Natural killer cell (primary cell): Measurements from ENCODE around the gene PLSCR4. TPM values are rescaled to one million over a fixed set of nuclear protein-coding genes. Genes with fewer than 3 reads are reported as not detected.

Experiments
- ATAC-seq, 3 donors: fragments of 150-1000 bp in 2 of 3; fragments of 200-7000 bp in 1 of 3; cut with Tn5 transposase; 1 replicate in 1 of 3; 2 replicates in 2 of 3; pipeline ENCODE4 v1.10.0; 2021; ENCODE audit warnings: mild to moderate bottlenecking in 2 of 3, moderate library complexity in 2 of 3
- DNase-seq, 2 donors: peaks; one replicate each; pipeline versions ENCODE4 v3.0.0 to v3.0.0-alpha.2; 2013 to 2021; ENCODE audit warnings: mixed read lengths in 1 of 2
- H3K27ac ChIP-seq: one replicate; pipeline ENCODE4 v1.5.1; 2013; ENCODE audit warnings: mild to moderate bottlenecking, low read length
- H3K27me3 ChIP-seq: one replicate; pipeline ENCODE4 v1.6.1; 2013; ENCODE audit warnings: low read length; ENCODE audit not compliant: control insufficient read depth, insufficient read depth
- H3K36me3 ChIP-seq: one replicate; pipeline ENCODE4 v1.6.1; 2013; ENCODE audit warnings: low read length; ENCODE audit not compliant: control insufficient read depth, insufficient read depth
- H3K4me1 ChIP-seq: one replicate; pipeline ENCODE4 v1.6.1; 2013; ENCODE audit warnings: low read length; ENCODE audit not compliant: control insufficient read depth, insufficient read depth
- H3K4me3 ChIP-seq: one replicate; pipeline ENCODE4 v1.5.1; 2013; ENCODE audit warnings: low read length
- H3K9me3 ChIP-seq: one replicate; pipeline ENCODE4 v1.6.1; 2013; ENCODE audit warnings: low read length; ENCODE audit not compliant: control insufficient read depth, insufficient read depth
- H3K27ac Mint-ChIP-seq, 2 donors: one replicate each; pipeline ENCODE4 v1.8.0; 2022; ENCODE audit warnings: mild to moderate bottlenecking in 2 of 2, mixed read lengths in 2 of 2, moderate library complexity in 1 of 2
- H3K27me3 Mint-ChIP-seq, 2 donors: one replicate each; pipeline ENCODE4 v1.8.0; 2022; ENCODE audit warnings: low read depth in 2 of 2, mixed read lengths in 2 of 2
- H3K36me3 Mint-ChIP-seq: one replicate; pipeline ENCODE4 v1.8.0; 2022; ENCODE audit warnings: mixed read lengths
- H3K4me1 Mint-ChIP-seq, 2 donors: one replicate each; pipeline ENCODE4 v1.8.0; 2022; ENCODE audit warnings: mixed read lengths in 2 of 2
- H3K4me3 Mint-ChIP-seq: one replicate; pipeline ENCODE4 v1.8.0; 2022; ENCODE audit warnings: mild to moderate bottlenecking, moderate library complexity, mixed read lengths
- H3K9me3 Mint-ChIP-seq, 2 donors: one replicate each; pipeline ENCODE4 v1.8.0; 2022; ENCODE audit warnings: mixed read lengths in 2 of 2
- WGBS: methylation state at CpG from one replicate; pipeline ENCODE4 v1.1.7; 2013; ENCODE audit warnings: missing lambda C conversion rate; ENCODE audit not compliant: insufficient coverage; 5-methylcytosine and 5-hydroxymethylcytosine counted together
- intact Hi-C: fragments of 100-400 bp; cut with micrococcal nuclease; formaldehyde crosslinking; loops from one replicate; pipeline ENCODE4 v1.14.2; 2022
- total RNA-seq, 4 donors: library from RNA; stranded (reverse); fragments of 120-200 nt in 1 of 4; gene quantifications; one replicate each; pipeline versions ENCODE4 v1.2.3 to v1.2.4, GENCODE V29; 2013 to 2022
- TF ChIP-seq, protein P1 (sequence below): fragments of 200-600 bp; IDR thresholded peaks from one replicate; pipeline ENCODE4 v1.8.0; 2022; ENCODE audit warnings: antibody characterized with exemption

The PLSCR4 gene
- total RNA-seq, 3 donors from 2014 or later (not counting 1 experiment from before 2014, with no cell fraction given), result 0.11 to 0.21 TPM; not detected in 1

DNA sequence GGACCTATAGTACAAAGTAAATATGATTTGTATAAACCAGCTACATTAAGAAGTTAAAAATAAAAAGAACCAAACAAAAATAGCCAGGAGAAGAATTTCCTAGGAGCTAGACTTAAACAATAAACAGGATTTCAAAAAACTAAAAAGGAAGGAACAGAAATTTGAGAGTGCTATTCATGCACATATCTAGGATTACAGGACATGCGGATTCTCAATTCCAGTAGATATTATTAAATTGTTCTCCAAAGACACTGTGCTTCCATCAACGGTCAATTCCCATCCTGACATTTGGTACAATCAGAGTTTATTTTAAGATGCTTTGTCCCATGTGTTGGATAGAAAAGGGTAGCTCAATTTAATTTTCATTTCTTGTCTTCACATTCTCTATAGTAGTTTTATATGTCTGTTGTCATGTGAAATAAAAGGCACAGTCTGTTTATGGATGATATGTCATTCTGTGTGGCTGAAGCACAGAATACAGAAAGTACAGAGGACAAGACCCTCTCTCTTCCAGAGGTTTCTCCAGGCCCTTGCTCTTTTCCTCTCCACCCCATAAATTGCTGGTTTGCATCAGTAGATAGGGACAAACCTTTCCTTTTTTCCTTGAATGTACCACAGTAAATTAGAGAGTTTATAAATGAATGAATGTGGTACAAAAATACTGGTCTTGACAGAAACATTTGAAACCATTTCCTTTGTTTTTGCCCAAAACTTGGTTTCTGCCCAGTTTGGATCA is 93.4 kb downstream of the PLSCR4 start:
- intact Hi-C loops, result no loop called here
- peaks cover 0 to 2% of the 10 kb centered on the region in 2 donors for H3K9me3 Mint-ChIP-seq
- peaks cover 15 to 35% of the 10 kb centered on the region in 2 donors for H3K27me3 Mint-ChIP-seq
- Histone ChIP-seq H3K4me1 (peaks cover 10% of the 10 kb centered on the region), H3K9me3 (no peaks in the 10 kb centered on the region), H3K27me3 (peaks cover 11% of the 10 kb centered on the region), H3K36me3 (no peaks in the 10 kb centered on the region), H3K27ac (no peak overlapping the region), H3K4me3 (no peak overlapping the region)
- WGBS, result 100% methylated on average over 1 of the region's 2 CpGs
- H3K4me3 Mint-ChIP-seq, result no peak overlapping the region
- DNase-seq (no peak), ATAC-seq (no peak)
- H3K4me1 Mint-ChIP-seq, result peaks cover 5 to 8% of the 10 kb centered on the region in 2 donors
- TF ChIP-seq, protein P1, sequence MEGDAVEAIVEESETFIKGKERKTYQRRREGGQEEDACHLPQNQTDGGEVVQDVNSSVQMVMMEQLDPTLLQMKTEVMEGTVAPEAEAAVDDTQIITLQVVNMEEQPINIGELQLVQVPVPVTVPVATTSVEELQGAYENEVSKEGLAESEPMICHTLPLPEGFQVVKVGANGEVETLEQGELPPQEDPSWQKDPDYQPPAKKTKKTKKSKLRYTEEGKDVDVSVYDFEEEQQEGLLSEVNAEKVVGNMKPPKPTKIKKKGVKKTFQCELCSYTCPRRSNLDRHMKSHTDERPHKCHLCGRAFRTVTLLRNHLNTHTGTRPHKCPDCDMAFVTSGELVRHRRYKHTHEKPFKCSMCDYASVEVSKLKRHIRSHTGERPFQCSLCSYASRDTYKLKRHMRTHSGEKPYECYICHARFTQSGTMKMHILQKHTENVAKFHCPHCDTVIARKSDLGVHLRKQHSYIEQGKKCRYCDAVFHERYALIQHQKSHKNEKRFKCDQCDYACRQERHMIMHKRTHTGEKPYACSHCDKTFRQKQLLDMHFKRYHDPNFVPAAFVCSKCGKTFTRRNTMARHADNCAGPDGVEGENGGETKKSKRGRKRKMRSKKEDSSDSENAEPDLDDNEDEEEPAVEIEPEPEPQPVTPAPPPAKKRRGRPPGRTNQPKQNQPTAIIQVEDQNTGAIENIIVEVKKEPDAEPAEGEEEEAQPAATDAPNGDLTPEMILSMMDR, result no peak
- H3K27ac Mint-ChIP-seq, result no peak overlapping the region
- no peaks in the 10 kb centered on the region for H3K36me3 Mint-ChIP-seq

DNA sequence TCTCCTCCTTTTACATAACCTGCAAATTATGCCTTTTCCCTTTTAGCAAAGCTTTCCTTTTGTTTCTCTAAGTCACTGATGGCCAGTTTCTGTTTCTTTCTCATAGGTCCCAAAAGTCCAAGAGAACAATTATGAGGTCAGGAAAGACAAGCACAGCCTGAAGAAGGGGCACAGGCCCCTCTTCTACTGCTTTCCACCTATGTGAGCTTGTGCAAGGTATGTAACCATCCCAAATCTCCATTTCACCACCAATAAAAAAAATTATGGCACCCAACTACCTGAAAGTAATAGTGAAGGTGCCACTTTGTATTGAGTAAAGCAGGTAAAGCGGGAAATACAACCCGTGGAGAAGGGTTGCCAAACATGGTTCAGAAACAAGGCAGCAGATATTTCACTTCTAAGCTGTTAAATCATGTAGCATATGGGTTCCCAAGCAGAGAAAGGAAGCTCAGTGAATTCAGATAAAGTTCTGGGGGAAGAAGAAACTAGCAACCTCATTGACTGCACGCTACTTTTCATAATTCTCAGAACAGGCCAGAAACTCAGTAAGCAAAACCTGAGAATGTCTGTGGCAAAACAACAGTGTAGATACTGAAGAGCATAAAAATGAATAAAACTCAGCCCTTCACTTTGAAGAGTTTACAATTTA is 94.1 kb downstream of the PLSCR4 start:
- TF ChIP-seq, protein P1, result no peak
- H3K27me3 Mint-ChIP-seq, result peaks cover 15 to 28% of the 10 kb centered on the region in 2 donors
- peaks cover 0 to 2% of the 10 kb centered on the region in 2 donors for H3K9me3 Mint-ChIP-seq
- no peak overlapping the region for H3K4me3 Mint-ChIP-seq
- no peaks in the 10 kb centered on the region for H3K36me3 Mint-ChIP-seq
- no peak overlapping the region for H3K4me3 ChIP-seq
- WGBS, result 71% methylated on average over 3 of the region's 3 CpGs
- H3K36me3 ChIP-seq, result no peaks in the 10 kb centered on the region
- no peak overlapping the region for H3K27ac ChIP-seq
- intact Hi-C loops, result no loop called here
- peaks cover 9% of the 10 kb centered on the region for H3K27me3 ChIP-seq
- ATAC-seq (no peak), DNase-seq (no peak)
- peaks cover 10% of the 10 kb centered on the region for H3K4me1 ChIP-seq
- H3K4me1 Mint-ChIP-seq, result peaks cover 5 to 8% of the 10 kb centered on the region in 2 donors
- no peak overlapping the region for H3K27ac Mint-ChIP-seq
- no peaks in the 10 kb centered on the region for H3K9me3 ChIP-seq

DNA sequence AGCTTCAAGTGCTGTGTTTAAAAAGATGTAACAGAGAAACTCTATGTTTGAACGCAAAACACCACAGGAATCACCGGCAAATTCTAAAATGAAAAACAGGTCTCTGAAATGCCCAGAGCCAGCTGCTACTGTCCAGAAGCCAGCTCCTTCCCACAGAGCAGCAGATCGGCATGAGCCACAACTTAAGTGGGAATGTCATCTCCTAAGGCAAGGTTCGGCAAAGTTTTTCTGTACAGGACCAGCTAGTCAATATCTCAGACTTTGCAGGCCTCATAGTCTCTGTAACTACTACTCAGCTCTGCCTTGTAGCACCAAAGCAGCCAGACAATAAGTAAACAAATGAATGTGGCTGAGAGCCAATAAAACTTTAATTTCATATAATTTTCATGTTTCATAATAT is 94.8 kb downstream of the PLSCR4 start:
- Histone ChIP-seq H3K4me1 (peaks cover 5% of the 10 kb centered on the region), H3K27ac (no peak overlapping the region), H3K27me3 (peaks cover 3% of the 10 kb centered on the region), H3K36me3 (no peaks in the 10 kb centered on the region), H3K4me3 (no peak overlapping the region), H3K9me3 (no peaks in the 10 kb centered on the region)
- ATAC-seq (no peak), DNase-seq (no peak)
- H3K27me3 Mint-ChIP-seq, result peaks cover 15 to 25% of the 10 kb centered on the region in 2 donors
- no peak overlapping the region for H3K27ac Mint-ChIP-seq
- TF ChIP-seq, protein P1, result no peak
- no peak overlapping the region for H3K4me3 Mint-ChIP-seq
- peaks cover 5 to 8% of the 10 kb centered on the region in 2 donors for H3K4me1 Mint-ChIP-seq
- intact Hi-C loops, result no loop called here
- 85% methylated on average over 4 of the region's 4 CpGs for WGBS
- H3K36me3 Mint-ChIP-seq, result no peaks in the 10 kb centered on the region
- peaks cover 0 to 2% of the 10 kb centered on the region in 2 donors for H3K9me3 Mint-ChIP-seq
